ENCODE data around the gene PROK1.

DNA sequence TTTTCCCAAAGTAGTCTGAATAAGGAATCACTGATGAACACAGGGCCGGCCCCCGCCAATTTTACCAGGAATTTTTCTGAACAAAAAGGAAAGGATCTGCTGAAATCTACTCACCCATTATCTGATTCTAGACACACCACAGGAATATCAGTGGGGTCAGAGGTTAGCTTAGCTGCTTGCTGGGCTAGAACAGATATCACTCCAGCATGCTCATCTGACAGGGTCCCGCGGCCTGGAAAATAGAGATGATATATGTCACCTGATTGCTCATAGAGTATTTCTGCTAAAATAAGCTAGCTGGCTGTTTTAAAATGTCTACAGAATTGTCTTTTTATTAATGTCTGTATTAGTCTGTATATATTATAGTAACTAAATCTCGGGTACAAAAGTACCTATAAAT is 47.1 kb upstream of the PROK1 start:
- TF ChIP-seq ZFP36 (IDR thresholded peaks at IDR 0.05; ENCODE audit: borderline replicate concordance, partially characterized antibody) = no peak
- TF ChIP-seq CHD2 (IDR thresholded peaks at IDR 0.05; ENCODE audit: low read length, partially characterized antibody) = no peak
- TF ChIP-seq, protein P1, sequence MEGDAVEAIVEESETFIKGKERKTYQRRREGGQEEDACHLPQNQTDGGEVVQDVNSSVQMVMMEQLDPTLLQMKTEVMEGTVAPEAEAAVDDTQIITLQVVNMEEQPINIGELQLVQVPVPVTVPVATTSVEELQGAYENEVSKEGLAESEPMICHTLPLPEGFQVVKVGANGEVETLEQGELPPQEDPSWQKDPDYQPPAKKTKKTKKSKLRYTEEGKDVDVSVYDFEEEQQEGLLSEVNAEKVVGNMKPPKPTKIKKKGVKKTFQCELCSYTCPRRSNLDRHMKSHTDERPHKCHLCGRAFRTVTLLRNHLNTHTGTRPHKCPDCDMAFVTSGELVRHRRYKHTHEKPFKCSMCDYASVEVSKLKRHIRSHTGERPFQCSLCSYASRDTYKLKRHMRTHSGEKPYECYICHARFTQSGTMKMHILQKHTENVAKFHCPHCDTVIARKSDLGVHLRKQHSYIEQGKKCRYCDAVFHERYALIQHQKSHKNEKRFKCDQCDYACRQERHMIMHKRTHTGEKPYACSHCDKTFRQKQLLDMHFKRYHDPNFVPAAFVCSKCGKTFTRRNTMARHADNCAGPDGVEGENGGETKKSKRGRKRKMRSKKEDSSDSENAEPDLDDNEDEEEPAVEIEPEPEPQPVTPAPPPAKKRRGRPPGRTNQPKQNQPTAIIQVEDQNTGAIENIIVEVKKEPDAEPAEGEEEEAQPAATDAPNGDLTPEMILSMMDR (IDR thresholded peaks at IDR 0.05) = no peak
- no peak for TF ChIP-seq USF2 (IDR thresholded peaks at IDR 0.05)
- no peak for TF ChIP-seq POLR2A (IDR thresholded peaks at IDR 0.05; ENCODE audit: low read length)
- TF ChIP-seq SREBF2 (IDR thresholded peaks at IDR 0.05) = no peak
- no peak for TF ChIP-seq RFX5 (IDR thresholded peaks at IDR 0.05)
- TF ChIP-seq CEBPB (IDR thresholded peaks at IDR 0.05) = no peak
- TF ChIP-seq, protein P2, sequence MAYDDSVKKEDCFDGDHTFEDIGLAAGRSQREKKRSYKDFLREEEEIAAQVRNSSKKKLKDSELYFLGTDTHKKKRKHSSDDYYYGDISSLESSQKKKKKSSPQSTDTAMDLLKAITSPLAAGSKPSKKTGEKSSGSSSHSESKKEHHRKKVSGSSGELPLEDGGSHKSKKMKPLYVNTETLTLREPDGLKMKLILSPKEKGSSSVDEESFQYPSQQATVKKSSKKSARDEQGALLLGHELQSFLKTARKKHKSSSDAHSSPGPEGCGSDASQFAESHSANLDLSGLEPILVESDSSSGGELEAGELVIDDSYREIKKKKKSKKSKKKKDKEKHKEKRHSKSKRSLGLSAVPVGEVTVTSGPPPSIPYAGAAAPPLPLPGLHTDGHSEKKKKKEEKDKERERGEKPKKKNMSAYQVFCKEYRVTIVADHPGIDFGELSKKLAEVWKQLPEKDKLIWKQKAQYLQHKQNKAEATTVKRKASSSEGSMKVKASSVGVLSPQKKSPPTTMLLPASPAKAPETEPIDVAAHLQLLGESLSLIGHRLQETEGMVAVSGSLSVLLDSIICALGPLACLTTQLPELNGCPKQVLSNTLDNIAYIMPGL (CRISPR knock-in tag; IDR thresholded peaks at IDR 0.05; ENCODE audit: borderline replicate concordance) = no peak
